Measurements from ENCODE around the gene ERCC6L2. TPM values are rescaled to one million over a fixed set of nuclear protein-coding genes. Genes with fewer than 3 reads are reported as not detected.

Gene ERCC6L2
- 10 to 100 TPM; 42.3 to 42.5 TPM for total RNA-seq

GRCh38 chr9:95875305-95876137, at the start of gene ERCC6L2:
ERCC6L2 (plus strand) TSS chr9:95875691; CDS start chr9:95876039, 348 bp downstream.
- Mint-ChIP-seq H3K27ac (no peak within 1 kb of the TSS), H3K4me1 (peaks cover 27% of the 10 kb centered on the region), H3K9me3 (peaks cover 3% of the 10 kb centered on the region), H3K4me3 (no peak within 1 kb of the TSS), H3K36me3 (peaks cover 38% of the 10 kb centered on the region), H3K27me3 (no peaks in the 10 kb centered on the region)
- POLR2A ChIA-PET: interaction anchor here (0.5 to 4.6 kb wide), 25 partner anchors 9 to 368 kb away, joined by 3 to 30 read pairs (median 5); no protein-coding TSS in a partner anchor
- DNase-seq (peak; percentile 94), ATAC-seq (ENCODE audit: low read depth) (peak; percentile 87)

- POLR2A ChIA-PET: interaction anchor here (1.0 kb wide), 1 partner anchor 8 kb away, joined by 3 read pairs; no protein-coding TSS in a partner anchor
- Mint-ChIP-seq H3K27ac (no peak overlapping the region), H3K4me3 (no peak overlapping the region), H3K27me3 (peaks cover 61% of the 10 kb centered on the region), H3K9me3 (no peaks in the 10 kb centered on the region), H3K4me1 (peaks cover 25% of the 10 kb centered on the region), H3K36me3 (peaks cover 1% of the 10 kb centered on the region)
- DNase-seq: no peak
- no peak for ATAC-seq (ENCODE audit: low read depth)
Measured at GRCh38 chr9:95826183-95826838, 49.2 kb upstream of the ERCC6L2 start.

GRCh38 chr9:95830768-95831167, 44.7 kb upstream of the ERCC6L2 start:
- H3K4me1 Mint-ChIP-seq: peaks cover 26% of the 10 kb centered on the region
- DNase-seq: no peak
- no peak for ATAC-seq (ENCODE audit: low read depth)
- H3K27me3 Mint-ChIP-seq: peaks cover 42% of the 10 kb centered on the region
- H3K4me3 Mint-ChIP-seq: no peak overlapping the region
- POLR2A ChIA-PET: no interaction called here
- H3K9me3 Mint-ChIP-seq: no peaks in the 10 kb centered on the region
- H3K27ac Mint-ChIP-seq: no peak overlapping the region
- H3K36me3 Mint-ChIP-seq: peaks cover 11% of the 10 kb centered on the region

- H3K4me3 Mint-ChIP-seq: no peak overlapping the region
- peaks cover 25% of the 10 kb centered on the region for H3K4me1 Mint-ChIP-seq
- DNase-seq (no peak), ATAC-seq (ENCODE audit: low read depth) (no peak)
- H3K9me3 Mint-ChIP-seq: no peaks in the 10 kb centered on the region
- H3K27me3 Mint-ChIP-seq: peaks cover 33% of the 10 kb centered on the region
- no peak overlapping the region for H3K27ac Mint-ChIP-seq
- POLR2A ChIA-PET: no interaction called here
- H3K36me3 Mint-ChIP-seq: peaks cover 11% of the 10 kb centered on the region
Measured at GRCh38 chr9:95831810-95832209, 43.7 kb upstream of the ERCC6L2 start.

GRCh38 chr9:95833546-95834178, 41.8 kb upstream of the ERCC6L2 start:
- no peak for ATAC-seq (ENCODE audit: low read depth)
- H3K27ac Mint-ChIP-seq: no peak overlapping the region
- H3K4me1 Mint-ChIP-seq: peaks cover 21% of the 10 kb centered on the region

GRCh38 chr9:95834281-95834907, 41.1 kb upstream of the ERCC6L2 start:
- ATAC-seq (ENCODE audit: low read depth): peak; percentile 58

More at GRCh38 chr9:95833546-95834178, 41.8 kb upstream of the ERCC6L2 start:
- DNase-seq: no peak
- POLR2A ChIA-PET: interaction anchor here (0.6 to 1.5 kb wide), 3 partner anchors 7 to 18 kb away, joined by 3 to 4 read pairs (median 3); no protein-coding TSS in a partner anchor
- H3K4me3 Mint-ChIP-seq: no peak overlapping the region
- peaks cover 3% of the 10 kb centered on the region for H3K9me3 Mint-ChIP-seq
- peaks cover 11% of the 10 kb centered on the region for H3K36me3 Mint-ChIP-seq
- peaks cover 18% of the 10 kb centered on the region for H3K27me3 Mint-ChIP-seq

GRCh38 chr9:95835393-95835792, 40.1 kb upstream of the ERCC6L2 start:
- Mint-ChIP-seq H3K27ac (no peak overlapping the region), H3K9me3 (peaks cover 3% of the 10 kb centered on the region), H3K27me3 (peaks cover 5% of the 10 kb centered on the region), H3K36me3 (peaks cover 10% of the 10 kb centered on the region), H3K4me1 (peaks cover 19% of the 10 kb centered on the region), H3K4me3 (no peak overlapping the region)
- POLR2A ChIA-PET: interaction anchor here (0.5 kb wide), 1 partner anchor 296 kb away, joined by 3 read pairs; no protein-coding TSS in a partner anchor
- DNase-seq (no peak), ATAC-seq (ENCODE audit: low read depth) (no peak)

More at GRCh38 chr9:95834281-95834907, 41.1 kb upstream of the ERCC6L2 start:
- peak overlapping the region; percentile 61 for H3K27ac Mint-ChIP-seq
- H3K9me3 Mint-ChIP-seq: peaks cover 3% of the 10 kb centered on the region
- no peak for DNase-seq
- peaks cover 11% of the 10 kb centered on the region for H3K36me3 Mint-ChIP-seq
- POLR2A ChIA-PET: interaction anchor here (0.6 to 1.5 kb wide), 2 partner anchors 8 to 11 kb away, joined by 3 to 4 read pairs; no protein-coding TSS in a partner anchor
- H3K27me3 Mint-ChIP-seq: peaks cover 13% of the 10 kb centered on the region
- H3K4me1 Mint-ChIP-seq: peaks cover 21% of the 10 kb centered on the region
- H3K4me3 Mint-ChIP-seq: peak overlapping the region; percentile 9

GRCh38 chr9:95836072-95836471, 39.4 kb upstream of the ERCC6L2 start:
- peaks cover 10% of the 10 kb centered on the region for H3K36me3 Mint-ChIP-seq
- H3K27ac Mint-ChIP-seq: no peak overlapping the region
- H3K27me3 Mint-ChIP-seq: peaks cover 5% of the 10 kb centered on the region
- no peak for ATAC-seq (ENCODE audit: low read depth)
- peaks cover 19% of the 10 kb centered on the region for H3K4me1 Mint-ChIP-seq
- no peak overlapping the region for H3K4me3 Mint-ChIP-seq
- POLR2A ChIA-PET: no interaction called here
- H3K9me3 Mint-ChIP-seq: peaks cover 3% of the 10 kb centered on the region
- no peak for DNase-seq

GRCh38 chr9:95839012-95839411, 36.5 kb upstream of the ERCC6L2 start:
- Mint-ChIP-seq H3K27ac (no peak overlapping the region), H3K4me1 (peaks cover 10% of the 10 kb centered on the region), H3K27me3 (peaks cover 3% of the 10 kb centered on the region), H3K4me3 (no peak overlapping the region), H3K36me3 (peaks cover 14% of the 10 kb centered on the region), H3K9me3 (peaks cover 5% of the 10 kb centered on the region)
- ATAC-seq (ENCODE audit: low read depth) (no peak), DNase-seq (no peak)
- POLR2A ChIA-PET: interaction anchor here (0.6 kb wide), 1 partner anchor 19 kb away, joined by 3 read pairs; no protein-coding TSS in a partner anchor

- H3K9me3 Mint-ChIP-seq: peaks cover 5% of the 10 kb centered on the region
- peaks cover 3% of the 10 kb centered on the region for H3K27me3 Mint-ChIP-seq
- POLR2A ChIA-PET: no interaction called here
- ATAC-seq (ENCODE audit: low read depth) (no peak), DNase-seq (no peak)
- no peak overlapping the region for H3K4me3 Mint-ChIP-seq
- no peaks in the 10 kb centered on the region for H3K4me1 Mint-ChIP-seq
- H3K36me3 Mint-ChIP-seq: peaks cover 13% of the 10 kb centered on the region
- no peak overlapping the region for H3K27ac Mint-ChIP-seq
Measured at GRCh38 chr9:95840074-95840473, 35.4 kb upstream of the ERCC6L2 start.

- H3K4me1 Mint-ChIP-seq: no peaks in the 10 kb centered on the region
- peaks cover 3% of the 10 kb centered on the region for H3K27me3 Mint-ChIP-seq
- no peak for ATAC-seq (ENCODE audit: low read depth)
- no peak for DNase-seq
- H3K27ac Mint-ChIP-seq: no peak overlapping the region
- peaks cover 5% of the 10 kb centered on the region for H3K9me3 Mint-ChIP-seq
- no peak overlapping the region for H3K4me3 Mint-ChIP-seq
- H3K36me3 Mint-ChIP-seq: peaks cover 16% of the 10 kb centered on the region
- POLR2A ChIA-PET: no interaction called here
Measured at GRCh38 chr9:95841377-95841776, 34.1 kb upstream of the ERCC6L2 start.

GRCh38 chr9:95845751-95846150, 29.7 kb upstream of the ERCC6L2 start:
- Mint-ChIP-seq H3K4me1 (no peaks in the 10 kb centered on the region), H3K9me3 (peaks cover 12% of the 10 kb centered on the region), H3K36me3 (peaks cover 32% of the 10 kb centered on the region), H3K27me3 (no peaks in the 10 kb centered on the region), H3K4me3 (no peak overlapping the region), H3K27ac (no peak overlapping the region)
- POLR2A ChIA-PET: no interaction called here
- ATAC-seq (ENCODE audit: low read depth) (no peak), DNase-seq (no peak)

GRCh38 chr9:95848764-95849163, 26.7 kb upstream of the ERCC6L2 start:
- POLR2A ChIA-PET: no interaction called here
- peaks cover 9% of the 10 kb centered on the region for H3K9me3 Mint-ChIP-seq
- peaks cover 3% of the 10 kb centered on the region for H3K4me1 Mint-ChIP-seq
- H3K27me3 Mint-ChIP-seq: no peaks in the 10 kb centered on the region
- no peak overlapping the region for H3K27ac Mint-ChIP-seq
- no peak overlapping the region for H3K4me3 Mint-ChIP-seq
- ATAC-seq (ENCODE audit: low read depth): no peak
- no peak for DNase-seq
- H3K36me3 Mint-ChIP-seq: peaks cover 25% of the 10 kb centered on the region

Data from activated naive CD8-positive, alpha-beta T cell treated with anti-CD3 and anti-CD28 coated beads, Interleukin-2, amount 10 ng/mL, durations not matched to agents 7 days and 5 days (primary cell).